ENCODE results near the gene DSN1. TPM values are rescaled to one million over a fixed set of nuclear protein-coding genes. Genes with fewer than 3 reads are reported as not detected.

The DSN1 gene
- total RNA-seq, 1 experiment from 2014 or later, result 40.8 TPM

GRCh38 chr20:36815454-36816091 lies 42.0 kb upstream of the DSN1 start:
- POLR2A ChIA-PET (ENCODE audit: low non-redundant PET), result no interaction called here
- CTCF ChIA-PET, result no interaction called here

GRCh38 chr20:36812594-36813463 lies 39.3 kb upstream of the DSN1 start:
- CTCF ChIA-PET, result no interaction called here
- Histone ChIP-seq H3K36me3 (ENCODE audit: insufficient read depth, low read length, poor library complexity, severe bottlenecking) (peaks cover 69% of the 10 kb centered on the region), H3K4me1 (ENCODE audit: insufficient read depth, low read length, poor library complexity, severe bottlenecking) (no peaks in the 10 kb centered on the region), H3K9me3 (ENCODE audit: low read depth, low read length, poor library complexity, severe bottlenecking) (no peaks in the 10 kb centered on the region), H3K27ac (ENCODE audit: low read depth, low read length, poor library complexity, severe bottlenecking) (no peak overlapping the region), H3K4me3 (ENCODE audit: low read depth, low read length, poor library complexity, severe bottlenecking) (no peak overlapping the region), H3K27me3 (replicated peaks; ENCODE audit: insufficient read depth, low read depth, low read length, poor library complexity) (no peaks in the 10 kb centered on the region)
- intact Hi-C loops (cut with micrococcal nuclease; ENCODE audit: unreplicated experiment), result no loop called here
- TF ChIP-seq EZH2 (IDR thresholded peaks at IDR 0.05; ENCODE audit: borderline replicate concordance, low read depth, low read length, poor library complexity, severe bottlenecking) (no peak), CTCF (conservative IDR thresholded peaks at IDR 0.05; ENCODE audit: low read depth, low read length) (no peak)
- POLR2A ChIA-PET (ENCODE audit: low non-redundant PET), result no interaction called here
- BruUV-seq (replicated peaks), result no TSS peak
- no peak for DNase-seq (ENCODE audit: low spot score)

More at GRCh38 chr20:36815454-36816091, 42.0 kb upstream of the DSN1 start:
- TF ChIP-seq EZH2 (IDR thresholded peaks at IDR 0.05; ENCODE audit: borderline replicate concordance, low read depth, low read length, poor library complexity, severe bottlenecking), result no peak
- no peak for TF ChIP-seq CTCF (conservative IDR thresholded peaks at IDR 0.05; ENCODE audit: low read depth, low read length)
- BruUV-seq (replicated peaks), result no TSS peak
- intact Hi-C loops (cut with micrococcal nuclease; ENCODE audit: unreplicated experiment), result no loop called here
- no peaks in the 10 kb centered on the region for H3K27me3 ChIP-seq (replicated peaks; ENCODE audit: insufficient read depth, low read depth, low read length, poor library complexity)
- H3K27ac ChIP-seq (ENCODE audit: low read depth, low read length, poor library complexity, severe bottlenecking), result no peak overlapping the region
- no peaks in the 10 kb centered on the region for H3K9me3 ChIP-seq (ENCODE audit: low read depth, low read length, poor library complexity, severe bottlenecking)
- H3K36me3 ChIP-seq (ENCODE audit: insufficient read depth, low read length, poor library complexity, severe bottlenecking), result peaks cover 58% of the 10 kb centered on the region
- H3K4me3 ChIP-seq (ENCODE audit: low read depth, low read length, poor library complexity, severe bottlenecking), result no peak overlapping the region
- no peak for DNase-seq (ENCODE audit: low spot score)
- H3K4me1 ChIP-seq (ENCODE audit: insufficient read depth, low read length, poor library complexity, severe bottlenecking), result peaks cover 5% of the 10 kb centered on the region

GRCh38 chr20:36808317-36809257 lies 35.0 kb upstream of the DSN1 start:
- ChIA-PET CTCF (interaction anchor here (0.5 to 1.2 kb wide), 9 partner anchors 16 to 683 kb away, joined by 3 to 8 read pairs (median 5); partner anchors contain the start of genes DSN1 and NDRG3), POLR2A (ENCODE audit: low non-redundant PET) (no interaction called here)
- DNase-seq (ENCODE audit: low spot score), result peak; percentile 64
- TF ChIP-seq CTCF (conservative IDR thresholded peaks at IDR 0.05; ENCODE audit: low read depth, low read length) (peak; percentile 93), EZH2 (IDR thresholded peaks at IDR 0.05; ENCODE audit: borderline replicate concordance, low read depth, low read length, poor library complexity, severe bottlenecking) (no peak)
- Histone ChIP-seq H3K4me1 (ENCODE audit: insufficient read depth, low read length, poor library complexity, severe bottlenecking) (no peaks in the 10 kb centered on the region), H3K9me3 (ENCODE audit: low read depth, low read length, poor library complexity, severe bottlenecking) (no peaks in the 10 kb centered on the region), H3K4me3 (ENCODE audit: low read depth, low read length, poor library complexity, severe bottlenecking) (no peak overlapping the region), H3K36me3 (ENCODE audit: insufficient read depth, low read length, poor library complexity, severe bottlenecking) (peaks cover 80% of the 10 kb centered on the region), H3K27me3 (replicated peaks; ENCODE audit: insufficient read depth, low read depth, low read length, poor library complexity) (no peaks in the 10 kb centered on the region), H3K27ac (ENCODE audit: low read depth, low read length, poor library complexity, severe bottlenecking) (no peak overlapping the region)
- intact Hi-C loops (cut with micrococcal nuclease; ENCODE audit: unreplicated experiment), result no loop called here
- BruUV-seq (replicated peaks), result no TSS peak

All from A673 (cell line).